NCI-H460 (cell line): ENCODE data around the gene PARP12. TPM values are rescaled to one million over a fixed set of nuclear protein-coding genes. Genes with fewer than 3 reads are reported as not detected.

Source experiments
- DNase-seq: peaks from one replicate; pipeline ENCODE4 v3.0.0-alpha.2; 2016; ENCODE audit warnings: low read depth; ENCODE audit errors: extremely low read depth
- total RNA-seq: library from RNA; depleted of rRNA; stranded (reverse); fragments of >200 nt; shearing (Covaris generic); gene quantifications from 2 replicates; pipeline ENCODE4 v1.2.3, GENCODE V29; 2014

PARP12 gene
- total RNA-seq, 1 experiment from 2014 or later, result 23.4 TPM

- peak; percentile 15 for DNase-seq
Observed at GRCh38 chr7:140035400-140036223, 27.1 kb downstream of the PARP12 start.

GRCh38 chr7:140034421-140034820 lies 28.3 kb downstream of the PARP12 start:
- DNase-seq, result no peak

- DNase-seq, result no peak
Observed at GRCh38 chr7:140033779-140034363, 28.9 kb downstream of the PARP12 start.

- DNase-seq, result no peak
Observed at GRCh38 chr7:140033036-140033435, 29.7 kb downstream of the PARP12 start.

GRCh38 chr7:140031364-140031763 lies 31.4 kb downstream of the PARP12 start:
- no peak for DNase-seq

- DNase-seq, result no peak
Observed at GRCh38 chr7:140029072-140029471, 33.7 kb downstream of the PARP12 start.

- no peak for DNase-seq
Observed at GRCh38 chr7:140028311-140028710, 34.4 kb downstream of the PARP12 start.

GRCh38 chr7:140027858-140028257 lies 34.9 kb downstream of the PARP12 start:
- no peak for DNase-seq

- DNase-seq, result no peak
Observed at GRCh38 chr7:140026935-140027334, 35.8 kb downstream of the PARP12 start.

GRCh38 chr7:140025814-140026433 lies 36.8 kb downstream of the PARP12 start:
- DNase-seq, result no peak

GRCh38 chr7:140025241-140025640 lies 37.5 kb downstream of the PARP12 start:
- no peak for DNase-seq

GRCh38 chr7:140024585-140024984 lies 38.2 kb downstream of the PARP12 start:
- DNase-seq, result no peak

- DNase-seq, result no peak
Observed at GRCh38 chr7:140023728-140024127, 39.0 kb downstream of the PARP12 start.

- no peak for DNase-seq
Observed at GRCh38 chr7:140022582-140023211, 40.1 kb downstream of the PARP12 start.

- DNase-seq, result no peak
Observed at GRCh38 chr7:140021603-140022002, 41.1 kb downstream of the PARP12 start.

GRCh38 chr7:140019606-140020005 lies 43.1 kb downstream of the PARP12 start:
- no peak for DNase-seq

GRCh38 chr7:140019172-140019571 lies 43.6 kb downstream of the PARP12 start:
- DNase-seq, result no peak

- no peak for DNase-seq
Observed at GRCh38 chr7:140018125-140019043, 44.4 kb downstream of the PARP12 start.

- DNase-seq, result no peak
Observed at GRCh38 chr7:140017543-140017942, 45.2 kb downstream of the PARP12 start.

GRCh38 chr7:140017034-140017433 lies 45.7 kb downstream of the PARP12 start:
- DNase-seq, result no peak
